Activated gamma-delta T cell treated with Interleukin-2 at 50 U/mL for 16 hours (primary cell): ENCODE measurements around the gene TMEM100.

Experiments used
- DNase-seq: peaks from one replicate; pipeline ENCODE4 v3.0.0-alpha.2; 2020

Gene TMEM100

DNA sequence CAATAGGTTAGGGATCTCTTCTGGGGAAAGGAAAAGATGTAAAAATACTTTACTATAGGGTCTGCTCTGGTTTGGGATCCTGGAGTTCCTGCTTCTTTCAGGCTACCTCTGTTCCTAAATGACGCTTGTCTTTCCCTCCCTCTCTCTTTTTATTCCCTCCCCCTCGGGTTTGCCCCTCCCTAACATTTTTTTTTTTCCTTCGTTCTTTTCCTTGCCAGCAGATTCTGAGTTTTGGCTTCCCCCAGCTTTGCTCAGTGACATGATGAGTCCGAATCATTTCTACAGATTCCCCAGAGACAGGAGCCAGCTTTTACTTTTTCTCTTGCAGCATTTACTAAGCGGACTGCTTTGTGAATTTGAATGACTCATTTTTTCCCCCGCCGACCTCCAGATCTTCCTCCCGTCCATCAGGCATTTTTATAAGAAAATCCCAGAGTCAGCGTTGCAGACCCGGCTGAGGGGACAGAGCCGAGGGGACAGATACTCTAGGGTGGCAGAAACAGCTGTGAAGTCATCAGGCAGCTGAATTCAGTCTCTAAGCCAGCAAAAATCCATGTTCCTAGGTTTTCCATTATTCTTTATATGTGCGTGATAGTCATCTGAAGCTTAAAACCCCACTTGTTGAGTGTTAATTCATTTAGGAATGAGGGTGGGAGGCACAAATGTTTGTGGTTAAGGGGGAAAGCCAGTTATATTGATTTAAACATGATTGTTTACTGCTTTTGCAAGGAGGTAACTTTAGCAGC is at the start of gene TMEM100:
Gene TMEM100 (minus strand): TSS at position 123 of the 746 bp plus-strand sequence. CDS start 1,794 bp downstream, outside the sequence.
- DNase-seq, result no peak

- no peak for DNase-seq
Measured at GRCh38 chr17:55772086-55772485, 49.4 kb upstream of the TMEM100 start.

GRCh38 chr17:55770196-55770870 is 47.7 kb upstream of the TMEM100 start:
- no peak for DNase-seq

DNA sequence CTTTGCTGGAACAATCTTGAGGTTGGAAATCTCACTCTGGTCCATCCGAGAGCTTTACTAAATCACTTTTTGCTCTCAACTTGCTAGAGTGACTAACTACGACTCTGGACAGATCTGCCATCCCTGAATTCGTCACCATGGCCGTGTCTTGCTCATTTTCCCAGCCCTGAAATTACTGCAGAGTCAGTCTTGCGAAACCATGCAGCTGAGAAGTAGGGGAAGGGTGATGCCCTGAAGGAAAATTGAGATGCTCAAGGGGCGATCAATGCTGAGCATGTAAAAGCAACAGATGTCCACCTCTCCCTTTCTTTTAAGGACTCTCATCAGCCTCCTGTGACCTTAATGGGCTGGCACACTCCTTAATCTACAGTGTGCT is 46.9 kb upstream of the TMEM100 start:
- DNase-seq, result no peak

- no peak for DNase-seq
Measured at GRCh38 chr17:55768936-55769624, 46.4 kb upstream of the TMEM100 start.

DNA sequence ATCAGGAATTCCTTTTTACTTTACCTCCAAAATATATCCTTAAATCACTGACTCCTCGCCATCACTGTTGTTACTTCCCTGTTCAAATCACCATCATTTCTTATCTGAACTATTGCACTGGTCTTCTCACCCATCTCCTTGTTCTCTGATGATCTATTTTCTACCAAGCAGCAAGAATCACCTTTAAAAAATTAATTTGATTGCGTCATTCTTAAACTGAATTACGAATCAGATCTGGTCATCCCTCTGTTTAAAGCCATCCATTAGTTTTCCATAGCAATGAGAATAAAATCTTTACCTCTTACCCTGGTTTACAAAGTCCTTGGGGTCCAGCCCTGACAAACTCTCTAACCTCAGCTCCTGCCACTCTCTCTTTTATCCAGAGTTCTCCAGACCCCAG is 42.8 kb upstream of the TMEM100 start:
- DNase-seq, result no peak

- DNase-seq, result no peak
Measured at GRCh38 chr17:55764610-55765009, 41.9 kb upstream of the TMEM100 start.

DNA sequence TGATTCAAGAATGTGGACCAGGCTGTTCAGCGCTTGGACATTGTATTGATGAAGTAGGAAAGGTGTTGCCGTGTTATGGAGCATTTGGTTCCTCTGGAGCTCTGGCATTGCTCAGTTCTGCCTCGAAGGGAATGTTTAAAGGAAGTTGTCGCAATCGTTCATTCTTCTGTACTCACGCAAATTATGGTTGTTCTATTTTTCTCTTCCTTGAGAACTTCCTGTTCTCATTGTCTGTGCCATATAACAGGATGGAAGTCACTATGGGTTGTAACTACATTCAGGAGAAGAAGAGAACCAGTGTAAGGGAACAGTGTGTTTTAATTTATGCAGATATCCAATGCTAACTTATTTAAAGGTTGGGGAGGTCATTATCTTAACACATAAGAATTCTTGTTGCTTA is 41.2 kb upstream of the TMEM100 start:
- no peak for DNase-seq

- no peak for DNase-seq
Measured at GRCh38 chr17:55762086-55762858, 39.6 kb upstream of the TMEM100 start.

DNA sequence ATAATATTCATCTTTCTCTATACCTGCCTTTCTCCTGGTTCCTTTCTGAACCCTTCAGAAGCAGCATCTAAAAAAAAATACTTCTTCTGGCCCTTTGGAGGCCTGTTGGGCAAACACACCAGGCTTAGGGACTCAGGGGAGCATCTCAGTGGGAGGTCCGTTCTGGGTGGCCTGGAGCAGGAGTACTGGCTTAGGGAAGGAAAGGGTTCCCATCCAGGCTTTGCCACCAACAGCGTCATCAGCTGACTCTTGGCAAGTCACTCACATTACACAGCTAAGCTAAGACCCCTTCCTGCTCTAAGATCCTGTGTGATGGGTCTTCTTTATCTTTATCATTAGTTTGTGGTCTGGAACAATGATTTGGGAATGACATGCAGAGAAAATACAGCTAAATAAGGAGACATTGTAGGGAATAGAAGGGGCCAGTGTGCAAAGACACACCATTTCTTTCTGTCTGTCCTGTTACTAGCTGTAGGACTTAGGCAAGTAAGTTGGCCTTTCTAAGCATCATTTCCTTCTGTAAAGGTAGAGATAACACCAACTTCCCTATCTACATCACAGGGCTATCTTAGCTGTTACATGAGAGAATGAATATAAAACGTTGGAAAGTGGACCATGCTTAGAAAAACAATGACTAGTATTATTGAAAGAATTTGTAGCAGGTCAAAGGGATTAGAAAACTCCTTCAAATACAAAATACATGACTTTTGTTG is 38.1 kb upstream of the TMEM100 start:
- DNase-seq, result no peak

- no peak for DNase-seq
Measured at GRCh38 chr17:55758171-55758570, 35.5 kb upstream of the TMEM100 start.

- DNase-seq, result no peak
Measured at GRCh38 chr17:55757659-55758058, 35.0 kb upstream of the TMEM100 start.

DNA sequence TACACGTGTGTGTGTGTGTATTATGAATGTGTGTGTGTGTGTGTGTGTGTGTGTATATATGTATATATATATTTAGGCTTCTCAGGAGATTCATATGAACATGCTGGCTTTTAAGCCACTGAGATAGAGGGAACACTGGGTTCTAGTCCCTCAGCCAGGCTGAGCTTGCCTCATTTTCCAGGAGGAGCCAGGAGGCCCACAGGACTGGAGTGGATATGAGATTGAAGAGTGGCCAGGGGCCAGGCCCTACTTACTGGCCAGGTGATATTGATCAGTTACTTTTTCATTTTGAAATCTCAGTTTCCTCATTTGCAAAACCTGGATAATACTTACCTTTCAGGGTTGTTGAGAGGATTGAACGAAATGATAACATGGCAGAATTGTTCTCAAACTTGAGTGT is 34.0 kb upstream of the TMEM100 start:
- DNase-seq, result no peak

GRCh38 chr17:55751720-55752250 is 29.1 kb upstream of the TMEM100 start:
- no peak for DNase-seq

GRCh38 chr17:55750750-55751657 is 28.3 kb upstream of the TMEM100 start, which contains the start of gene PCTP:
TSS of gene PCTP (plus strand) at chr17:55751051. CDS start at chr17:55751104, 53 bp downstream.
- DNase-seq, result peak; percentile 70

DNA sequence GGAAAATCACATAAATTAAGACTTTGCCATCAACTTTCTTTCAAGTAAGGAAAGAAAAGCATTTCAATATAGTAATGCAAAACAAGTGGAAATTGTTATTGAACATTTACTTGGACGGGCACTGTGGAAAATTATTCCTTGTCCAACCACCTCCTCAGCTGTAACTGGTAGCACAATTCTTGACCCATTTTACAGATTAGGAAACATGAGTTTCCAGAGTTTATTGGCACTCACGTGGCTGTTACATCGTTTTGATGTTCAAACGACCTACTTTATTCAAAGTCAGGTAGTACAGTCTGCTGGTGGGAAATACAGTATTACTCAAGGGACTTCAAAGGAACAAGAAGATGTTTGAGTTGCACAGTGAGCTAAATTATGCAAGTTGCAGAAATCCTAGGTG is 27.3 kb upstream of the TMEM100 start:
- DNase-seq, result no peak

- no peak for DNase-seq
Measured at GRCh38 chr17:55748841-55749240, 26.2 kb upstream of the TMEM100 start.

GRCh38 chr17:55747209-55747608 is 24.5 kb upstream of the TMEM100 start:
- no peak for DNase-seq

GRCh38 chr17:55746466-55746865 is 23.8 kb upstream of the TMEM100 start:
- no peak for DNase-seq

DNA sequence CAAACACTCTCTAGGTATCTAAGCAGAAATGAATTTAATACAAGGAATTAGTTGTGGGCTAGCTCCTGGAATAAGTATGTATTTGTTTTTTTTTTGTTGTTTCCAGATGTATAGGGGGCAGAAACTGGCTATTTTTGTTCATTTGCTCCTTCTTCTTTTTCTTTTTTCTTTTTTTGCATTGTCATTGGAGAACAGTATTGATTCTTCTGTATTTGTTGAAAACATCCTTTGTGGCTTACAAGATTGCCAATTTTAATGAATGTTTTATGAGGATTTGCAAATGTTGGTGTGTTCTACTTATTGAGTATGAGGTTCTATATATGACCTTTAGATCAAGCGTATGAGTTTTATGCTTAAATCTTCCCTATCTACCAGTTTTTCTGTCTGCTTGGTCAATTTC is 22.6 kb upstream of the TMEM100 start:
- DNase-seq, result no peak

DNA sequence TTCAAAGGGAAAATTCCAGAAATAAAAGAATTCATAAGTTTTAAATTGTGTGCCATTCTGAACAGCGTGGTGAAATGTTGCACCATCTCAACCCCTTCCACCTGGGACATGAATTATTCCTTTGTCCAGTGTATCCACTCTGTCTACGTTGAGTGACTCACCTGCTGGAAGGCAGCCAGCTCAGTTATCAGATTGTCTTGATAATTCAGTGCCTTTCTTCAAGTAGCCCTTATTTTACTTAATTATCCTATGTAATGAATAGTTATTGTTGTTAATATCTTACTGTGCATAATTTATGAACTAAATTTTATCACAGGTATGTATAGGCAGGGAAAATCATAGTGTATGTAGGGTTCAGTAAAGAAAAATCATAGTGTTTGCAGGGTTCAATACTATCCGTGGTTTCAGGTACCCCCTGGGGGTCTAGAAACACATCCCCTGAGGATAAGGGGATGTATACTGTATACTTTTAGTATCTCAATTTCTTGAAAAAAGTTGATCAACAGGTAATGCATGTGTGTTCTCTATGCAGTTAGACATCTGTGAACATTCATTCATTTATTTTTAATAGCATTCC is 20.5 kb upstream of the TMEM100 start:
- DNase-seq, result no peak
